ENCODE data around the gene TUBA4A.

DNA sequence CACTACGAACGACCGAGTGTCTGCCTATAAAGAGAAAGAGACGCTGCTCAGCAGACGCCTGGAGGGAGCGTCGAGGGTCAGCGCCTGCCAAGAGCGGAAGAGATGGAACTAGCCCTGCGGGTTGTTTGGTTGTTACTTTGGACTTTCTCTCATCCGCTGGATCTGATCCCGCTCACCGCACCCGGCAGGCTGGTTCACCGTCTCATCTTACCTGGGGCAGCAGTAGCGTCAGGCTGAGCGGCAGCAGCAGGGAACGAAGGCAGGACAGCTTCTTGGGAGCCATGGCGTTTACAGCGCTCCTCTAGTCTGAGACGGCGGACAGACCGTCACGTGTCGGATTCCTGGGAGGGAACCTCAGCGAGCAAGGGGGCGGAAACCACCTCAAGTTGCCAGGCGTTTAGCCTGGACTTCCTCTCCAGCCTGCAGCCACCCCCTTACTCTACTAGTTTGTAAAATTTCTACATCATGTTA is 10.4 kb downstream of the TUBA4A start:
- TF ChIP-seq, protein P1, sequence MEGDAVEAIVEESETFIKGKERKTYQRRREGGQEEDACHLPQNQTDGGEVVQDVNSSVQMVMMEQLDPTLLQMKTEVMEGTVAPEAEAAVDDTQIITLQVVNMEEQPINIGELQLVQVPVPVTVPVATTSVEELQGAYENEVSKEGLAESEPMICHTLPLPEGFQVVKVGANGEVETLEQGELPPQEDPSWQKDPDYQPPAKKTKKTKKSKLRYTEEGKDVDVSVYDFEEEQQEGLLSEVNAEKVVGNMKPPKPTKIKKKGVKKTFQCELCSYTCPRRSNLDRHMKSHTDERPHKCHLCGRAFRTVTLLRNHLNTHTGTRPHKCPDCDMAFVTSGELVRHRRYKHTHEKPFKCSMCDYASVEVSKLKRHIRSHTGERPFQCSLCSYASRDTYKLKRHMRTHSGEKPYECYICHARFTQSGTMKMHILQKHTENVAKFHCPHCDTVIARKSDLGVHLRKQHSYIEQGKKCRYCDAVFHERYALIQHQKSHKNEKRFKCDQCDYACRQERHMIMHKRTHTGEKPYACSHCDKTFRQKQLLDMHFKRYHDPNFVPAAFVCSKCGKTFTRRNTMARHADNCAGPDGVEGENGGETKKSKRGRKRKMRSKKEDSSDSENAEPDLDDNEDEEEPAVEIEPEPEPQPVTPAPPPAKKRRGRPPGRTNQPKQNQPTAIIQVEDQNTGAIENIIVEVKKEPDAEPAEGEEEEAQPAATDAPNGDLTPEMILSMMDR (IDR thresholded peaks at IDR 0.05), result no peak
- TF ChIP-seq POLR2A (IDR thresholded peaks at IDR 0.05) (no peak), POLR2AphosphoS5 (IDR thresholded peaks at IDR 0.05) (no peak)

All from stomach (tissue), 4 donors.